Left hindlimb (tissue), 1 donor: Measurements from ENCODE around the gene ARHGEF11.
A peak's percentile ranks its signal among the peaks of the same experiment; 100 is the strongest.

Experiments
- DNase-seq: peaks from one replicate; pipeline ENCODE4 v3.0.0-alpha.2; 2018

Gene ARHGEF11

DNA sequence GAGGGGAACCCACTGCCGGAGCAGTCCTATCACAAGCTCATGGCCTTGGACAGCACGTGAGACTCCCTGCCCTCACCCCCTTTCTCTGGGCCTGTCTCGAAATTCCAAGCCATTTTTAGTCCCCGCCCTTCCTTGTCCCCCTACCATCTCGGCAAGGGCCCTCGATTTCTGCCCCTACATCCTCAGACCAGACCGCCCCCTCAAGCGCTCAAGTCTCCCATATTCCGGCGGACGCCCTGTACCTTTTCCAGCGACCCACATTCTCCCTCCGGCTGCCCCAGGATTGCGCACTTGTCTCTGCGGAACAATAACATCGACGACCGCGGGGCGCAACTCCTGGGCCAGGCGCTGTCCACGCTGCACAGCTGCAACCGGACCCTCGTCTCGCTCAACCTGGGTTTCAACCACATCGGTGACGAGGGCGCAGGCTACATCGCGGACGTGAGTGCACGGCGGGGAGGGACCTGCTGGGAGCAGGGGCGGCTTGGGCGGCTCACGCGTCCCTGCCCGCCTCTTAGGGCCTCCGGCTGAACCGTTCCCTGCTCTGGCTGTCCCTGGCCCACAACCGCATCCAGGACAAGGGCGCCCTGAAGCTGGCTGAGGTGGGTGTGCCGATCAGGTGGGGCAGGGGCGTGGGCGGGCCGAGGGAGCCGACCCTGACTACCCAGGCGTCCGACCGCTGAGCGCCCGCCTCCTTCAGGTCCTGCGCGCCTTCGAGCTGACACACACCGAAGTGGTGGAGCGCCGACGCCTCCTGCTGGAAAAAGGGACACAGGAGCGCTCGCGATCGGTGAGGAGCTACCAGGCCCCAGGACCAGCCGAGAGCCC, 118.1 kb downstream of the ARHGEF11 start:
- peak; percentile 81 for DNase-seq

DNA sequence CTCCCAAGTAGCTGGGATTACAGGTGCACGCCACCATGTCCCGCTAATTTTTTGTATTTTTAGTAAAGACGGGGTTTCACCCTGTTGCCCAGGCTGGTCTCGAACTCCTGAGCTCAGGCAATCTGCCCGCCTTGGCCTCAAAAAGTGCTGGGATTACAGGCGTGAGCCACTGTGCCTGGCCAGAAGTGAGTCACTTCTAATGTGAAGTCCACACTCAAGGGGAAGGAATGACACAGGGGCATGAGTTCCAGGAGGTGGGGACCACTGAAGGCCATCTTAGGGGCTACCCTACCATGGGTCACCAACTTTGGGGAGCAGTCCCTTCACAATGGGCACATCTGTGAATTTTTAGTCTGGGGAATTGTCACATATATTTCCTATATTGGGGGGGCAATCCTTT, 118.8 kb downstream of the ARHGEF11 start:
- DNase-seq = peak; percentile 4

DNA sequence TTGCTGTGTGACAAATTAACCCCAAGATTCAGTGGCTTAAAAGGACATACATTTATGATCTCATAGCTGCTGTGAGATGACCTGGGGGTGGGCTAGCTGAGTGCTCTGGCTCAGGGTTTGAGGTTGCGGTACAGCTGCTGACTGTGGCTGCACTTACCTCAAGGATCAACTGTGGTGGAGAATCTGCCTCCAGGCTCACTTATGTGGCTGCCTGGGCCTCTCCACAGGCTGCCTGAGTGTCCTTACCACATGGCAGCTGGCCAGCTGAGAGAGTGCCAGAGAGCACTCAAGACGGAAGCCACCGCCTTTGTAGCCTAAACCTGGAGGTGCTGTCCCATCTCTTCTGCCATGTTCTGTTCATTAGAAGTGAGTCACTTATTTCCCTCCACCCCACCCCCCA, 119.4 kb downstream of the ARHGEF11 start:
- peak; percentile 58 for DNase-seq

DNA sequence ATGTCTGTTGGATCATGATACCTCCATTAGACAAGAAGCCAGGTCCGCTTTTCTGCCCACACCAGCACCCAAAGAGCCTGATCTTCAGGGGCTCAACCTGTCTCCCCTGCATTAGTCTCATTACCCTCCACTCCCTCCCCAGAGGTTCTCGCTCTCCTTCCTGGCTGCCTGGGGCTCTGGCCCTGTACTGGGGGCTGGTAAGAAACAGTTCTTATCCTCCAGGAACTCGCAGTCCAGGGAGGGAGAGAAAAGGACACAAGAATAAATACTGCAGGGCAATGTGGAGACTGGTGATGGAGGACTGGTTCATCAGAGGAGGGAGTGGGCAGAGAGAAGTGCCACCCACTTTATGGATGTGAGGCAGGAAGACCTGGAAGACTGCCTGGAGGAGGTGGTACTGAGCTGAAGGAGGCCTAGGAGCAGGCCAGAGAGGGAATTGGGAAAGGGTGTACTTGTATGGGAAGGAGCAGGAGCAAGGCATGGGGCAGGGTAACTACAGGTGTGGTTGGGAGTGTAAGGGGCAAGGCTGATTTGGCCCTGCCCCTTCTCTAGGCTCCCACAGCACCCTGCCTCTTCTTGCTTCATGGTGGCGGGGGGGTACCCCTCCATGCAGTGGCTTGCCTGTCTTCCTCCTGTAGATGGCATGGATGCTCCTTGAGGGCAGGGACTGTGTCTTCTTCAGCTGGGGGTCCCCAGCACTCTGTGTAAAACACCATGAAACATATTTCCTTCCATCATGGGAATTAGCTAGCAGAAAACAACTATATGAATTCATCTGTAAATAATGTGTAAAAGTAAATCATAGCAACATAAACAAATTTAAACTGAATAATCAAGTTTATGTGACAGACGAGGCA, 120.2 kb downstream of the ARHGEF11 start:
- peak; percentile 10 for DNase-seq

DNA sequence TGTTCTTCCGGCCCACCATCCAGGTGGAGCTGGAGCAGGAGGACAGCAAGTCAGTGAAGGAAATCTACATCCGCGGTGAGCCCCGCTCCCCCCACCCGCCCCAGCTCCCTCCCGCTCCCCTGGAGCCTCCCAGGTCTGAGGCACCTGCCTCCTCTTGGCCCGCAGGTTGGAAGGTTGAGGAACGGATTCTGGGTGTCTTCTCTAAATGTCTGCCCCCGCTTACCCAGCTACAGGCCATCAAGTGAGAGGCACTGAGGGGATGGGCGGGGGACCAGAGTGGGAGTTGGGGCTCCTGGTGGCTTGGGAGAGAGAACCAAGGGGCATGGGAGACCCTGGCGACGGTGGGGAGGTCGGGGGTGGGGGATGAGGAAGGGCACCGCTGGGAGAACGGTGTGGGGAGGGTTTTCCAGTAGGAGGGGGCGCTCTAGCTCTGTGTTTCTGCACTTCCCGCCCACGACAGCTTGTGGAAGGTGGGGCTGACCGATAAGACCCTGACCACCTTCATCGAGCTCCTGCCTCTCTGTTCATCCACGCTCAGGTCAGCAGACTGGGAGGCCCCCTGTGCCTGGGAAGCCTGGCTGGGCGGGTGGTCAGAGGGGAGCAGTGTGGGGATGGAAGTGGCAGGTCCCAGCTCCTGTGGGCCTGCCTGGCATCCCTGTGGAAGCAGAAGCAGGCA, 120.9 kb downstream of the ARHGEF11 start:
- DNase-seq = no peak

DNA sequence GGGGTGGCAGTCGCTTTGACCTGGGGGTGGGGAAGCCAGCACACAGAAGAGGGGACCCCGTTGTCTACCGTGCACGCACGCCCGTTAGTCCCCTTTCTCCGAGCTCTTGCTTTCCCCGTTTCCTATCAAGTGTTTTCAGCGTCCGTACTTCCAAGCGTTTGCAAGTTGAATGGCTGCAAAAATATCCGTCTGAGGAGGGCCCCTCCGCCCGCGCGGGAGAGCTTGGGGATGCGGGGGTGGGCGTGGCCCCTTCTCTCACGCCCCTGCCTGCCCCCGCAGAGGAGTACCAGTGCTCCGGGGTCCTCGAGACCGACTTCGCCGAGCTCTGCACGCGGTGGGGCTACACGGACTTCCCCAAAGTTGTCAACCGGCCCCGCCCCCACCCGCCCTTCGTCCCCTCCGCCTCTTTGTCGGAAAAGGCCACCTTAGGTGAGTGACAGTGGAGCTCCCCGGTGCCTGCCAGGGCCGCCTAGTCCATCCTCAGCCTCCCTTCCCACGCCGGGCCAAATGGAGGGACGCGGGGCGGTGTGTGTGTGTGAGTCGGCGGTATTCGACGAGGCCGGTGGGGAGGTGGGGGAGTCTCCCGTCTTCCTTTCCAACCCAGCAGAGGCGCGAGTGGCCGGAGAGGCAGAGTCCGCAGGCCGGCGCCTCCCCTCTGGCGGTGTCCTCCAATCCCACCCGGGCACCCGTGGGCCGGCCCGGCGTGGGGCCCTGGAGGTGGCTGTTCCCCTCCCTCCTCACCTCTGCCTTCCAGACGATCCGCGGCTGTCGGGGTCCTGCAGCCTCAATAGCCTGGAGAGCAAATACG, 121.7 kb downstream of the ARHGEF11 start:
- DNase-seq = no peak

DNA sequence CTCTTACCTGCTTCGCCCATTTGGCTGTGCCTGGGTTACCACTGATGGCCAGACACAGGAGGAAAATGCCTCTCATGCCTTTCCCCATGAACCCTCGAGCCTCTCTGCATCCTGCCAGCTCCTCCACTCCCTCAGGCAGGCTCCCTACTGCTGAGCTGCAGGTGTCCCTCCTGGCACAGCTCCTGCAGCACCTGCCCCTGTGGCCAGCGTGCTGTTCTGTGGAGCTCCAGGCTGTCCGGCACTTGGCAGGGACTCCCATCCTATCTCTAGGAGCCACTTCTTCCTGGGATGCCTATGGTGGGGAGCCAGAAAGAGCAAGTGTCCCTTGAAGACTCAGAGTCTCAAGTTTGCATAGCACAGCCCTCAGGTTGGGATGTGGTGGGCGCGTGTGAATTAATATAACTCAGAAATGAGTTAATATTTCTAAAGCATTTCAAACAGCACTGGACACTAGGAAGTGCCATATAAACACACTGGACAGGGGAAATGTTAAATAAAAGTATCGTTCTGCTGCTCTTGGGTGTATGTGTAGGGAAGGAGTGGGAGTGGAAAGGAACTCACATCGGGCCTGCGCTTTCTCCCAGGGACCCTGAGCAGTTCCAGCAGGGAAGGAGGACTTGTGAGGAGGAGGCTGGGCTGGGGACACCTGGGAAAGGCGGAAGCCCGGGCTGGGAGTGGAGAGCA, 122.4 kb downstream of the ARHGEF11 start:
- DNase-seq = no peak

DNA sequence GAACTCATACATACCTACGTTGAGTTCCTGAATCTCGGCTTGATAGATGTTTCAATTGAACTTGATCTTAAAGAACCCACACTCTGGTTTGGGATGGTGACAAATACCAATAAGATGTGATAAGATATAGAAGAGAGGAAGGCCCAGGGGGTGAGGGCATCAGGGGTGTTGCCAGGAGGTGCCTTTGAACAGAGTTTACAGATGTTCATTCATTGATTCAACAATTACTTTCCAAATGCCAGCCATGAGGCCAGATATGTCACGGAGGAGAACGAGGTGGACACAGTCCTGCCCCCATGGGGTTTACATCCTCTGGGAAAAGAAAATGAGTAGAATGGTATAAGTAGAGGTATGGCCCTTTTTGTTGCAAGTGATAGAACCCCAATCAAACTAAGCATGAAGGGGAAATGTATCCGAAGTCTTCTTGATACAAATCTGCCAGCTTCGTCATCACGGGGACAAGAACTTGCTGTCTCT, 124.5 kb downstream of the ARHGEF11 start:
- no peak for DNase-seq

DNA sequence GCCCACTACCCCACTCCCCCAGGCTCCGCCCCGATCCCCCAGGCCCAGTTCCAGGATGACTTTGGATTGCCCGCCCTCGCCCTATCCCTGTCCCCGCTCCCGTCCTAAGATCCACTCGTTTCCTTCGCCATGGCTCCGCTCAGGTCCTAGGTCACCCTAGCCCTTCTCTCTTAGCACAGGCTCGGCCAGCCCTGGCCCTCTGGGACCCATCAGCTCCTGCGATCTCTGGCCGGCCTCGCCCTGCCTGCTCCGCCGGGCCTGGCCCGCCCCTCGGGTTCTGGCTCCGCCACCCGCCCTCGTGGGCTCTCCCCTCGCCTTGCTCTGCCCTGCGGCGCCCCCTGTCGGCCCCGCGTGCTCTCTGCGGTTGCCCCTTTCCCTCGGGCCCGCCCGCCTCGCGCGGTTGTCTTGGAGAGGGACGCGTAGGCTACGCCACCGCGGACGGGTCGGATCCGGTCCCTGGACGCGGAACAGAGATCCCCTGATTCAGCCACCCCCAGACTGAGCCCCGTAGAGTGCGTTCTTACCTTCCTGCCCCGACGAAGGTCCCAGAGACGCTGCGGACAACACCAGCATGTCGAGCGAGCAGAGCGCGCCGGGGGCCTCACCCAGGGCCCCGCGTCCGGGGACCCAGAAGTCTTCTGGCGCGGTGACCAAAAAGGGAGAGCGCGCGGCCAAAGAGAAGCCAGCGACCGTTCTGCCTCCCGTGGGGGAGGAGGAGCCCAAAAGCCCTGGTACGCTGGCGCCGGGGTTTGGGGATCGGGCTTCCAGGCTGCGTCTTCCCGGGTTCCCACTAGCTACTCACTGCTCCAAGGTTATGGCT, 125.1 kb downstream of the ARHGEF11 start, which contains the start of gene LRRC71:
Gene LRRC71 (plus strand): TSS at position 400 of the 820 bp plus-strand sequence. CDS start 172 bp downstream, at position 572.
- DNase-seq = peak; percentile 83

DNA sequence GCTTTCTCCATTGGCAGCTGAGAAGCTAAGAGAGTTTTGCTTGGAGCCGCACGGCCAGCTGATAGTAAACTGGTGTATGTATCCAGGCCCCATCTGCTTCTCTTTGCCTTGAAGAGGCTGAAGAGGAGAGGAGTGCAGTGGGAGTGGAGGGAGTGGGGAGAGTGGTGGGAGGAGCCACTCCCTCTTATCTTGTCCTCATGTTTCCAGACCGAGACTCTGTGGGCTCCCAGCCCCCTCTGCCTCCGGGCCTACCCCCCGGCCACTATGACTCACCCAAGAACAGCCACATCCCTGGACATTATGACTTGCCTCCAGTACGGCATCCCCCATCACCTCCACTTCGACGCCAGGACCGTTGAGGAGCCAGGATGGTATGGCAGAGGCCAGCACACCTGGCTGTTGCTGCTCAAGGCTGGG, 131.1 kb downstream of the ARHGEF11 start:
- peak; percentile 8 for DNase-seq

DNA sequence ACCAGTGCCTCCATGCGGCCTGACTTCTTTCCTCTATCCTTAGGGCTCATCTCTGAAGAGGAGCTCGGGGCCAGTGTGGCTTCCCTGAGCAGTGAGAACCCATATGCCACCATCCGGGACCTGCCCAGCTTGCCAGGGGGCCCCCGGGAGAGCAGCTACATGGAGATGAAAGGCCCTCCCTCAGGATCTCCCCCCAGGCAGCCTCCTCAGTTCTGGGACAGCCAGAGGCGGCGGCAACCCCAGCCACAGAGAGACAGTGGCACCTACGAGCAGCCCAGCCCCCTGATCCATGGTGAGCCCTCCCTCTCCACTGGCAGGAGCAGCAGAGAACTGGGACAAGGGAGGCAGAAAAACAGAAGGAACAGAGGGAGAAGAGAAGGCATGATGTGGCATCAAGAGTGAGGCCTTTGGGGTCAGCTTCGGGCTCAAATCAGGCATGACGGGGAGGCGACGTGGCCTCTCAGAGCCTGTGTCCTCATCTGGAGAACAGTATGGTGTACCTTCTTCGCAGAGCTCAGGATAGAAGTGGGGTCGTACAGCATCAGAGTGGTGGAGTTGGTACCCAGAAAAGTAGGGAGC, 131.6 kb downstream of the ARHGEF11 start:
- DNase-seq = peak; percentile 16

DNA sequence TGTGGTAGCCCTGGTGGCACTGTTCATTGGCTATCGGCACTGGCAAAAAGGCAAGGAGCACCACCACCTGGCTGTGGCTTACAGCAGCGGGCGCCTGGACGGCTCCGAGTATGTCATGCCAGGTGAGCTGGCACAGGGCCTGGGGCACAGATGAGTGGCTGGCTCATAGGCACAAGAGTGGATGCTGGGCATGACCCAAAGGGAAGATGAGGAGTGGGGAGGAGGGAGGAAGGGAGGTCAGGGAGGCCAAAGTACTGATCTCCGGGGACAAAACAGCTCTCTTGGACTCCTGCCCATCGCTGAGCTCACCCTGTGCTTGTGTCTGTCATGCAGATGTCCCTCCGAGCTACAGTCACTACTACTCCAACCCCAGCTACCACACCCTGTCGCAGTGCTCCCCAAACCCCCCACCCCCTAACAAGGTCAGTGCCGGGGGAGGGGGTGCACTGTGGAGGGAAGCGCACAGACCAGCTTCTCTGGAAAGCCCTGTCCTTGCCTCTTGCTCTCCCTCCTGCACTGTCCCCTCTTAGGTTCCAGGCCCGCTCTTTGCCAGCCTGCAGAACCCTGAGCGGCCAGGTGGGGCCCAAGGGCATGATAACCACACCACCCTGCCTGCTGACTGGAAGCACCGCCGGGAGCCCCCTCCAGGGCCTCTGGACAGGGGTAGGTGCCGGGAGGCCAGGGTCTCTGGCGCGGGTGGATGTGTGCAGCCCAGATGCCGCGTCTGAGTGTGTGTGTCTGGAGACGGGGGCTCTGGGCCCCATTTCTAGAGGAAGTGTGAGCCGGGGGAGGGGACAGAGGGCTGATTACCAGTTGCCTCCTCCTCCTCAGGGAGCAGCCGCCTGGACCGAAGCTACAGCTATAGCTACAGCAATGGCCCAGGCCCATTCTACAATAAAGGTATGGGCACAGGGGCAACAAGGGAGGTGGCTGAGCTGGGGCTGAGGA, 132.4 kb downstream of the ARHGEF11 start:
- DNase-seq = peak; percentile 61

DNA sequence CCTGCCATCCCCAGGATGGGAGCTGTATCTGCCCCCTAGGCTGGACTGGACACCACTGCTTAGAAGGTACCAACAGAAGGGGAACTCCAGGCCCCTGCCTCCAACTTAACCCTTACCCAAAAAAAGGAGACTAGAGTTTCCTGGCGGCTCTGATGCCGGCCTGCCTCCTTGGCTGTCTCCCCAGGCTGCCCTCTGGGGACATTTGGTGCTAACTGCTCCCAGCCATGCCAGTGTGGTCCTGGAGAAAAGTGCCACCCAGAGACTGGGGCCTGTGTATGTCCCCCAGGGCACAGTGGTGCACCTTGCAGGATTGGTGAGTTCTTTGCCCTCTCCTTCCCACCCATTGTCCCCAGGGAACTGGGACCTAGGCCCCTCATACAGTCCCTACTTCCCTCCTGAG, 133.2 kb downstream of the ARHGEF11 start:
- no peak for DNase-seq

DNA sequence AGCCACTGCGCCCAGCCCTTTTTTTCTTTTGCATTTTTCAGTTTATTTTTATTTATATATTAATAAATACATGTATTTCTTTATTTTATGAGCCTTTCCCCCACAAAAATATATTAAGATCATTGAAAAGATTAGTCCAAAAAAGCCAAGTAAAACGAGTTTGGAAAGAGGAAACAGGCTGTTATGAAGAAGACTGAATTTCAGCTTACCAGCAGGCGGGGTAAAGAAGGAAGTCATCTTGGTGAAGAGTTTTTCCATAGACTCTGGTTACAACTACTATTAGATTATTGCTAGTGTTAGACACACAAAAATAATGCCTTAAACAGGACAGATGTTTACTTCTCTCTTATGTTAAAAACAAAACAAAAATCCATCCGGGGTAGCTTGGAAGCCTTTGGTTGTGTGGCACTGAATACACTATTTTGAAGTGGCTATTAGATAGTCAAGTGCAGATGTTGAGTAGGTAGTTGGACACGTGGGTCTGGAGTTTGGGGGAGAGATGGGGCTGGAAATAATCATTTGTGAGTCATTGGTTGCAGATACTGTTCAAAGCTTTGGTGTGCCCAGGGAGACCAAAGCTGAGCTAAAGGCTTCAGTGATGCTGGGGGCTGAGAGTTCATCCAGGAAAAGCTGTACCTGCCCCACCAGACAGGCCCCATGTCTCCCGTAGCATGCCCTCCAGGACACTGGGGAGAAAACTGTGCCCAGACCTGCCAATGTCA, 133.8 kb downstream of the ARHGEF11 start:
- DNase-seq = peak; percentile 26

DNA sequence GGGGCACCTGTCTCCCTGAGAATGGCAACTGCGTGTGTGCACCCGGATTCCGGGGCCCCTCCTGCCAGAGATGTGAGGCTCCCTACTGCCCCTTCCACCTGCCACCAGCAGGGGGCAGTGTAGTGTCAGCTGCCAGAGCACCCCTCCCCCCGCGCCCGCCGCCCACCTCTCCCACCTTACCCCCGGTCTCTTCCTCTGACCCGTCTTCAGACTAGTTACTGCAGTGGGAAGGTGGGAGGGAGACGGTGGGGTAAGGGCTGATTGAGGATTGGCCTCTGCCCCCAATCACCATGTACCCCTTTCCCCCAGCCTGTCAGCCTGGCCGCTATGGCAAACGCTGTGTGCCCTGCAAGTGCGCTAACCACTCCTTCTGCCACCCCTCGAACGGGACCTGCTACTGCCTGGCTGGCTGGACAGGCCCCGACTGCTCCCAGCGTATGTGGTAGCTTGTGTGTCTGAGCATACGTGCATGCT, 135.2 kb downstream of the ARHGEF11 start:
- DNase-seq = peak; percentile 33

DNA sequence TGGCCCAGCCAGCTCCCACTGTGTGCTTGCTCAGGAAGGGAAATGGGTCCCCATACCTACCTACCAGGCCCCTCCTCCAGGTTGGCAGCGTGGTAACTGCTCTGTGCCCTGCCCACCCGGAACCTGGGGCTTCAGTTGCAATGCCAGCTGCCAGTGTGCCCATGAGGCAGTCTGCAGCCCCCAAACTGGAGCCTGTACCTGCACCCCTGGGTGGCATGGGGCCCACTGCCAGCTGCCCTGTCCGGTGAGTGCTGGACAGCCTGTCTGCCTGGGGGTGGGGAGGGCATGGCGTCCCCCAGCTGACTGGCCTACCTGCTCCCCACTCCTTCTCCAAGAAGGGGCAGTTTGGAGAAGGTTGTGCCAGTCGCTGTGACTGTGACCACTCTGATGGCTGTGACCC, 135.9 kb downstream of the ARHGEF11 start:
- peak; percentile 30 for DNase-seq

DNA sequence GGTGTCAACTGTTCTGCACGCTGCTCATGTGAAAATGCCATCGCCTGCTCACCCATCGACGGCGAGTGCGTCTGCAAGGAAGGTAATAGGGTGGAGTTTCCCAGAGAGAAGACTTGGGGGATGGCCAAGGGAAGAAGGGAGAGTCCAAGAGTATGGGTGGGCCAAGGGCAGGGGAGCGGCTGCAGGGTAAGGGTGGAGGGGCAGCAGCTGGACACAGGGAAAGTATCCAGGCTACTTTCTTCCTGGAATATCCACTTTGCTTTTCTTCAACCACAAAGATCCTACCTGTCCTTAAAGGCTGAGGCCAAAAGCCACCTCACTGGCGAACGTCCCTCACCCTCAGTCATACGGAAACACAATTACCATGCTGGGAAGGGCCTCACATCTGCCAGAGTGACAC, 136.6 kb downstream of the ARHGEF11 start:
- DNase-seq = peak; percentile 11

DNA sequence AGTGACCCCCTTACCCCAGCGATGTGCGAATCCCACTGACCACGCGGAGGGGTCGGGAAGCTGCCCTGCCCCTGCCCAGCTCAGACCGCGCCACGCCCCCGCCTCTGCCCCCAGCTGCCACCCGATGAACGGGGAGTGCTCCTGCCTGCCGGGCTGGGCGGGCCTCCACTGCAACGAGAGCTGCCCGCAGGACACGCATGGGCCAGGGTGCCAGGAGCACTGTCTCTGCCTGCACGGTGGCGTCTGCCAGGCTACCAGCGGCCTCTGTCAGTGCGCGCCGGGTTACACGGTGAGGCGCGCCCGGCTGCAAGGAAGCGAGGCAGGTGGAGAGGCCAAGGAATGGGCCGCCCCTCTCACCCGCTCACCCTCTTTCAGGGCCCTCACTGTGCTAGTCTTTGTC, 137.0 kb downstream of the ARHGEF11 start:
- DNase-seq = peak; percentile 22
